OCI-LY7 (cell line): ENCODE results near the gene KRT35.

Source experiments
- CTCF ChIP-seq: fragments of 200-600 bp; sonication (generic); conservative IDR thresholded peaks from 2 replicates; pipeline ENCODE4 v1.5.1; 2014; ENCODE audit warnings: mild to moderate bottlenecking, antibody characterized with exemption, low read length, moderate library complexity, mixed read lengths
- EZH2phosphoT487 ChIP-seq: fragments of 200-600 bp; sonication (generic); IDR thresholded peaks from 2 replicates; pipeline ENCODE4 v1.6.1; 2018; ENCODE audit warnings: low read depth, borderline replicate concordance, mild to moderate bottlenecking, mixed run types, antibody characterized with exemption, low read length, moderate library complexity, mixed read lengths

- no peak for TF ChIP-seq CTCF
- no peak for TF ChIP-seq EZH2phosphoT487
Measured at GRCh38 chr17:41444186-41444585, 36.8 kb downstream of the KRT35 start.
